ENCODE measurements around the gene ANKMY2.

DNA sequence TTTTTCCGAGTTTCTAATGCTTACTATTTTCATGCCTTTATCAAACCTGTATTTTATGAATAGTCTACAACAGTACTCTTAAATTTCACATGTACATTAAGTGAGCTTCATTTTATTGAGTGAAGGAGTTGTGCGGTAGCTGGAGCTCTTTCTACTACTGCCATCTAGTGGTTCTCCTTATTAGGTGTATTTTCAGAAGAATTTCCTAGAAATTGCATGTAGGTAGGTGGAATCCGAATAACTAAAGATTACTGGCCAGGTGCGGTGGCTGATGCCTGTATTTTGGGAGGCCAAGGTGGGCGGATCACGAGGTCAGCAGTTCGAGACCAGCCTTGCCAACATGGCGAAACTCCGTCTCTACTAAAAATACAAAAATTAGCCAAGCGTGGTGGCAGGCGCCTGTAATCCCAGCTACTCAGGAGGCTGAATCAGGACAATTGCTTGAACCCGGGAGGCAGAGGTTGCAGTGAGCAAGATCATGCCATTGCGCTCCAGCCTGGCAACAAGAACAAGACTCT, 80.6 kb downstream of the ANKMY2 start:
- TF ChIP-seq, protein P1, sequence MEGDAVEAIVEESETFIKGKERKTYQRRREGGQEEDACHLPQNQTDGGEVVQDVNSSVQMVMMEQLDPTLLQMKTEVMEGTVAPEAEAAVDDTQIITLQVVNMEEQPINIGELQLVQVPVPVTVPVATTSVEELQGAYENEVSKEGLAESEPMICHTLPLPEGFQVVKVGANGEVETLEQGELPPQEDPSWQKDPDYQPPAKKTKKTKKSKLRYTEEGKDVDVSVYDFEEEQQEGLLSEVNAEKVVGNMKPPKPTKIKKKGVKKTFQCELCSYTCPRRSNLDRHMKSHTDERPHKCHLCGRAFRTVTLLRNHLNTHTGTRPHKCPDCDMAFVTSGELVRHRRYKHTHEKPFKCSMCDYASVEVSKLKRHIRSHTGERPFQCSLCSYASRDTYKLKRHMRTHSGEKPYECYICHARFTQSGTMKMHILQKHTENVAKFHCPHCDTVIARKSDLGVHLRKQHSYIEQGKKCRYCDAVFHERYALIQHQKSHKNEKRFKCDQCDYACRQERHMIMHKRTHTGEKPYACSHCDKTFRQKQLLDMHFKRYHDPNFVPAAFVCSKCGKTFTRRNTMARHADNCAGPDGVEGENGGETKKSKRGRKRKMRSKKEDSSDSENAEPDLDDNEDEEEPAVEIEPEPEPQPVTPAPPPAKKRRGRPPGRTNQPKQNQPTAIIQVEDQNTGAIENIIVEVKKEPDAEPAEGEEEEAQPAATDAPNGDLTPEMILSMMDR (IDR thresholded peaks at IDR 0.05): peak; percentile 54 to 68 (median 55)
- no peak for TF ChIP-seq POLR2A (IDR thresholded peaks at IDR 0.05)
